ENCODE data around the gene BDKRB2.

Gene BDKRB2

GRCh38 chr14:96272777-96273473, 68.3 kb downstream of the BDKRB2 start:
- no peak for DNase-seq (ENCODE audit: low spot score)

- no peak for DNase-seq (ENCODE audit: low spot score)
Measured at GRCh38 chr14:96273629-96274028, 69.0 kb downstream of the BDKRB2 start.

GRCh38 chr14:96274122-96274521, 69.5 kb downstream of the BDKRB2 start:
- no peak for DNase-seq (ENCODE audit: low spot score)

GRCh38 chr14:96274543-96274942, 69.9 kb downstream of the BDKRB2 start:
- DNase-seq (ENCODE audit: low spot score) = peak; percentile 83

- peak; percentile 85 for DNase-seq (ENCODE audit: low spot score)
Measured at GRCh38 chr14:96275177-96276112, 70.8 kb downstream of the BDKRB2 start.

- no peak for DNase-seq (ENCODE audit: low spot score)
Measured at GRCh38 chr14:96277890-96278289, 73.3 kb downstream of the BDKRB2 start.

GRCh38 chr14:96279564-96279963, 74.9 kb downstream of the BDKRB2 start:
- no peak for DNase-seq (ENCODE audit: low spot score)

- no peak for DNase-seq (ENCODE audit: low spot score)
Measured at GRCh38 chr14:96280104-96280503, 75.5 kb downstream of the BDKRB2 start.

- peak; percentile 50 for DNase-seq (ENCODE audit: low spot score)
Measured at GRCh38 chr14:96281486-96281885, 76.8 kb downstream of the BDKRB2 start.

- DNase-seq (ENCODE audit: low spot score) = no peak
Measured at GRCh38 chr14:96284008-96284407, 79.4 kb downstream of the BDKRB2 start.

GRCh38 chr14:96284430-96284829, 79.8 kb downstream of the BDKRB2 start:
- no peak for DNase-seq (ENCODE audit: low spot score)

GRCh38 chr14:96285667-96286066, 81.0 kb downstream of the BDKRB2 start:
- no peak for DNase-seq (ENCODE audit: low spot score)

GRCh38 chr14:96286251-96286650, 81.6 kb downstream of the BDKRB2 start:
- no peak for DNase-seq (ENCODE audit: low spot score)

- DNase-seq (ENCODE audit: low spot score) = no peak
Measured at GRCh38 chr14:96287856-96288255, 83.2 kb downstream of the BDKRB2 start.

Data from Ammon's horn (tissue), 1 donor.